ENCODE results near the gene PRDM12. TPM values are rescaled to one million over a fixed set of nuclear protein-coding genes. Genes with fewer than 3 reads are reported as not detected.

Gene PRDM12
- total and polyA plus RNA-seq, 2 donors, result not detected

DNA sequence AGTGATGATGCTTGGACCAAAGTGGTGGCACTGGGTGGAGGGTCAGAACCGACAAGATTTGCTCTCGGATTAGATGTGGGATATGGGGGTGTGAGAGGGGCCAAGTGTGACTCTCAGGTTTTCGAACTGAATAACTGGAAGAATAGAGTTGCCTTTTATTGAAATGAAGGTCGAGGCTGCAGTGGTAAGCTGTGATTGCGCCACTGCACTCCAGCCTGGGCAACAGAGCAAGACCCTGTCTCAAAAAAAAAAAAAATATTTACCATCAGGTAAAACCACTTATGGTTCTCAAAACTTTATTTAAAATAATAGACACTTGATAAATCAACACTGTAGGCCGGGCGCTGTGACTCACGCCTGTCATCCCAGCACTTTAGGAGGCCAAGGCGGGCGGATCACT lies 56.4 kb downstream of the PRDM12 start:
- Histone ChIP-seq H3K4me3 (ENCODE audit: low read depth, low read length) (no peak overlapping the region), H3K36me3 (ENCODE audit: insufficient read depth) (no peaks in the 10 kb centered on the region), H3K4me1 (ENCODE audit: insufficient read depth) (no peaks in the 10 kb centered on the region), H3K27ac (ENCODE audit: low read depth) (no peak overlapping the region)
- 97% methylated on average over 10 of the region's 10 CpGs for WGBS
- DNase-seq (ENCODE audit: extremely low spot score), result no peak

DNA sequence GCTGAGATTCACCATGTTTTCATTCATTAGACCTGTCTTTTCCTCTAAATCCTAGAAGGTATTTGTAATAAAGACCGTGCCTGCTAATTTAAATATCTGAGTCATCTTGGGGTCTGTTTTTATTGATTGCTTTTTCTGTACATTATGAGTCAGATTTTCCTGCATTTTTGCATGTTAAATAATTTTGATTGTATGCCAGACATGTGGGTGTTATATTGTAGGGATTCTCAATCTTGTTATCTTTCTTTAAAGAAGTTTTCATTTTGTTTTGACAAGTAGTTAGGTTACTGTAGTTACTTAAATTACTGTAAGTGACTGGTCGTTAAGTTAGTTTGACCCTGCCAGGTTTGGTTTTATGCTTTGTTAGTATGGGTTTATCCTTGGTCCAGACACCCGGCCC lies 64.3 kb downstream of the PRDM12 start:
- Histone ChIP-seq H3K27ac (ENCODE audit: low read depth) (no peak overlapping the region), H3K4me3 (ENCODE audit: low read depth, low read length) (no peak overlapping the region), H3K4me1 (ENCODE audit: insufficient read depth) (no peaks in the 10 kb centered on the region), H3K36me3 (ENCODE audit: insufficient read depth) (no peaks in the 10 kb centered on the region)
- 70% methylated on average over 3 of the region's 3 CpGs for WGBS
- no peak for DNase-seq (ENCODE audit: extremely low spot score)

DNA sequence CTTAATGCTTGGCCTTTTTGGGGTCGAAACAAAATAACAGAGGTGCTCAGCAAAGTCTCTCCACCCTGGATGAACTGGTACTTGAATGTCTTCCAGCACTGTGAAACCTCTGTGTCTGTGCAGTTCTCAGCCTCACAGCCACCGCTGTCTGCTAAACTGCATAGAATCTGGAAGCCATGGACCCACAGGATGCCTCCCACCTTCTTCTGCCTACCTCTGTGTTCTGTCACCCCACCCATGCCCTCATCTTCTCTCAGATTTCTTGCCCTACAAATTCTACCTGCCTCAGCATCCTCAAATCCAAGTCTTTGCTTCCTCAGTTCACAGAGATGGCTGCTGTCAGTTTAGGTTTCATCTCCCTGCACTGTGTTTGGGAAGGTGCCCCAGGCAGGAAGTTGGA lies 64.8 kb downstream of the PRDM12 start:
- no peak overlapping the region for H3K4me3 ChIP-seq (ENCODE audit: low read depth, low read length)
- no peaks in the 10 kb centered on the region for H3K4me1 ChIP-seq (ENCODE audit: insufficient read depth)
- no peaks in the 10 kb centered on the region for H3K36me3 ChIP-seq (ENCODE audit: insufficient read depth)
- 90% methylated on average over 2 of the region's 2 CpGs for WGBS
- no peak overlapping the region for H3K27ac ChIP-seq (ENCODE audit: low read depth)
- DNase-seq (ENCODE audit: extremely low spot score), result no peak

DNA sequence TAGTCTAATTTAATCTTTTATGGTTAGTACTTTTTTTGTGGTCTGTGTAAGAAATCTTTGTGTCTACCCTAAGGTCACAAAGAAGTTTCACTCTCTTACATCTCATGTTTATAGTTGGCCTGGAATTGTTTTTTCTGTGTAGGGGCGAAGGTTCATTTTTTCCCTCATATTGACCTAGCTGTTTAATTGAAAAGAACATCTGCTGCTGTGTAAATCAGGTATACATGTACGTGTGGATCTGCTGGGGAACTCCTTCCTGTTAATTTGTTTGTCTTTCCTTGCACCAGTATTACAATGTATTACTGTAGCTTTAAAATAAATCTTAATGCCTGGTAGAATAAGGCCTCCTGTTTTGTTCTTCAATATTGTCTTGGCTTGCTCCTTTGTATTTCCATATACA lies 67.0 kb downstream of the PRDM12 start:
- Histone ChIP-seq H3K4me3 (ENCODE audit: low read depth, low read length) (no peak overlapping the region), H3K27ac (ENCODE audit: low read depth) (no peak overlapping the region), H3K36me3 (ENCODE audit: insufficient read depth) (no peaks in the 10 kb centered on the region), H3K4me1 (ENCODE audit: insufficient read depth) (no peaks in the 10 kb centered on the region)
- 80% methylated on average over 2 of the region's 2 CpGs for WGBS
- no peak for DNase-seq (ENCODE audit: extremely low spot score)

DNA sequence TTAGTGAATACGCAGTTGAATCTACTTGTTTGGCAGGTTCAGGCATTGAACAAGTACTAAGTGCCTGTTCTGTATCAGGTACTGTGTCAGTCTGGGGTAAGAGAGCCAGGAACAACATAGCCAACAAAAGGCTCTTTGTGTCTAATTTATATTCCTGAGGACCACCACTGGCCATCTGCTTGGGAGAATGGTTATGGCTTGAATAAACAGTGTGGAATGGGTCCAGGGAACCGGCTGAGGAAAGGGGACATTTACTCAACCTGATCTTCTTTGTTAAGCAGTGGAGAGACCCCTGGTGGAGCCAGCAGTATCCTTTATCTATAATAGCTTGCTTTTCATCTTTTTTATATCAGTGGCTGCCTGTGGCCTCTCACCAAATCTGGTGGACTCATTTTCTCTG lies 67.7 kb downstream of the PRDM12 start:
- Histone ChIP-seq H3K36me3 (ENCODE audit: insufficient read depth) (no peaks in the 10 kb centered on the region), H3K27ac (ENCODE audit: low read depth) (no peak overlapping the region), H3K4me3 (ENCODE audit: low read depth, low read length) (no peak overlapping the region), H3K4me1 (ENCODE audit: insufficient read depth) (no peaks in the 10 kb centered on the region)
- DNase-seq (ENCODE audit: extremely low spot score), result no peak
- 63% methylated on average over 2 of the region's 2 CpGs for WGBS

Small RNA genes lying within 50 kb of the gene (small RNA-seq; reads per million reads assigned to genes)
- gene AL359092.1, result not detected
- gene MIR6856, result not detected

Other genes with a start within 250 kb of the PRDM12 start
- gene ASS1, start 219.6 kb upstream of the PRDM12 start, total RNA-seq, result 59.5 TPM
- gene ASS1, start 219.6 kb upstream of the PRDM12 start, polyA plus RNA-seq, result 115 TPM
- gene FUBP3, start 85.0 kb upstream of the PRDM12 start, total RNA-seq, result 36.5 TPM
- gene FUBP3, start 85.0 kb upstream of the PRDM12 start, polyA plus RNA-seq, result 39.5 TPM
- 24.6 TPM for gene EXOSC2, start 29.2 kb downstream of the PRDM12 start, total RNA-seq
- gene EXOSC2, start 29.2 kb downstream of the PRDM12 start, polyA plus RNA-seq, result 18.4 TPM
- gene ABL1, start 170.7 kb downstream of the PRDM12 start, total RNA-seq, result 46.5 TPM
- 125 TPM for gene ABL1, start 170.7 kb downstream of the PRDM12 start, polyA plus RNA-seq
- not detected for gene QRFP, start 232.2 kb downstream of the PRDM12 start, total RNA-seq
- gene QRFP, start 232.2 kb downstream of the PRDM12 start, polyA plus RNA-seq, result 0.15 TPM